ENCODE data around the gene WDCP. TPM values are rescaled to one million over a fixed set of nuclear protein-coding genes. Genes with fewer than 3 reads are reported as not detected.
"Not testable (repeated sequence)": the region's sequence is repeated elsewhere in the genome, so short reads cannot be mapped to it uniquely, and the experiment has no call there.

The WDCP gene, protein sequence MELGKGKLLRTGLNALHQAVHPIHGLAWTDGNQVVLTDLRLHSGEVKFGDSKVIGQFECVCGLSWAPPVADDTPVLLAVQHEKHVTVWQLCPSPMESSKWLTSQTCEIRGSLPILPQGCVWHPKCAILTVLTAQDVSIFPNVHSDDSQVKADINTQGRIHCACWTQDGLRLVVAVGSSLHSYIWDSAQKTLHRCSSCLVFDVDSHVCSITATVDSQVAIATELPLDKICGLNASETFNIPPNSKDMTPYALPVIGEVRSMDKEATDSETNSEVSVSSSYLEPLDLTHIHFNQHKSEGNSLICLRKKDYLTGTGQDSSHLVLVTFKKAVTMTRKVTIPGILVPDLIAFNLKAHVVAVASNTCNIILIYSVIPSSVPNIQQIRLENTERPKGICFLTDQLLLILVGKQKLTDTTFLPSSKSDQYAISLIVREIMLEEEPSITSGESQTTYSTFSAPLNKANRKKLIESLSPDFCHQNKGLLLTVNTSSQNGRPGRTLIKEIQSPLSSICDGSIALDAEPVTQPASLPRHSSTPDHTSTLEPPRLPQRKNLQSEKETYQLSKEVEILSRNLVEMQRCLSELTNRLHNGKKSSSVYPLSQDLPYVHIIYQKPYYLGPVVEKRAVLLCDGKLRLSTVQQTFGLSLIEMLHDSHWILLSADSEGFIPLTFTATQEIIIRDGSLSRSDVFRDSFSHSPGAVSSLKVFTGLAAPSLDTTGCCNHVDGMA
- total RNA-seq: 22.9 and 25.0 TPM in 2 replicates

DNA sequence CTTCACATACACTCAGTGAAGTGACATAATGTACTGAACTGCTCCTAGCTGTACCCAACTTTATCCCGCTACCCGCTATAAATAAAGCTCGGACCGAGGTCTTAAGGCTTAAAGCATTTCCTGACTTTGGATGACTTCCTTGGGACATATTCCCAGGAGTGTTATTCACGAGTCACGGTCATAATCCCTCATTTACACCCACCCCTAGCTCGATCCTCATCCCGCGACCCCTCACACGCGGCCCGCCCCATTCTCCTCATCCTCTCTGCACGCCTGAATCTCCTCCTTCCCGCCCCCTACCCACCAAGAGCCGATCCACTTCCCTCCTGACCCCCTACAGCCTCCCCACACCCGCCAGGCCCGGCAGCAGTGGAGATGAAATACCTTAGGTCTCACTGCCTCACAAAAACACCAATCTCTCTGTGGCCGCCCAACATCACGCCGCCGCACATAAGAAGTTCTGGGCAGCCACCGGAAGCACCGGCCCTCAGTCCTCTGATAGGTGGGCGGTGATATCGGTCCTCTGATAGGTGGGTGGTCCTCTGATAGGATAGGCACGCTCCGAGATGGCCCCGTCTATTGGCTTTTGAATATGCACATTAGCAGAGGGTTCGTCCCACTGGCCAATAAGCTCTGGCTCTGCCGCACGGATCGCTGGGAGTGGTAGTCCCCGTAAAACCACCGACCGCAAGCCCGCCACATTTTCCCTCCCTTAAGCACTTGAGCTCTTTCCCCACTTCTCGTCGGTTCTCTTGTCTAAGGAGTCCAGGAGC, at the start of gene WDCP:
Gene WDCP, minus strand, starts transcription at position 462 of the 773 bp plus-strand sequence. CDS start 7,897 bp downstream, outside the sequence.
- Mint-ChIP-seq H3K4me1 (peaks cover 18% of the 10 kb centered on the region), H3K27ac (peak within 1 kb of the TSS; percentile 97), H3K27me3 (peaks cover 7% of the 10 kb centered on the region), H3K36me3 (ENCODE audit: low read depth) (peaks cover 3% of the 10 kb centered on the region), H3K4me3 (peak within 1 kb of the TSS; percentile 99), H3K9me3 (no peaks in the 10 kb centered on the region)
- peak; percentile 98 for DNase-seq
- intact Hi-C loops (cut with micrococcal nuclease): loop anchor here (1.0 kb wide), 3 partner anchors 29 to 120 kb away; partner anchors contain the start of genes ATAD2B, SF3B6 and UBXN2A

DNA sequence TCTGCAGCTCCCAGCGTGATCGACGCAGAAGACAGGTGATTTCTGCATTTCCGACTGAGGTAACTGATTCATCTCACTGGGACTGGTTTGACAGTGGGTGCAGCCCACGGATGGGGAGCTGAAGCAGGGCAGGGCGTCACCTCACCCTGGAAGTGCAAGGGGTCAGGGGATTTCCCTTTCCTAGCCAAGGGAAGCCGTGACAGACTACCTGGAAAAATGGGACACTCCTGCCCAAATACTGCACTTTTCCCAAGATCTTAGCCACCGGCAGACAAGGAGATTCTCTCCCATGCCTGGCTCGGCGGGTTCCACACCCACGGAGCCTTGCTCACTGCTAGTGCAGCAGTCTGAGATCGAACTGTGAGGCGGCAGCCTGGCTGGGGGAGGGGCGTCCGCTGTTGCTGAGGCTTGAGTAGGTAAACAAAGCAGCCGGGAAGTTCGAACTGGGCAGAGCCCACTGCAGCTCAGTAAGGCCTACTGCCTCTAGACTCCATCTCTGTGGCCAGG, 48.0 kb upstream of the WDCP start:
- DNase-seq; H3K4me3 Mint-ChIP-seq; H3K27ac Mint-ChIP-seq; H3K4me1 Mint-ChIP-seq; H3K27me3 Mint-ChIP-seq; intact Hi-C loops (cut with micrococcal nuclease): not testable (repeated sequence)
- H3K9me3 Mint-ChIP-seq: peaks cover 16% of the 10 kb centered on the region
- H3K36me3 Mint-ChIP-seq (ENCODE audit: low read depth): peaks cover 12% of the 10 kb centered on the region

DNA sequence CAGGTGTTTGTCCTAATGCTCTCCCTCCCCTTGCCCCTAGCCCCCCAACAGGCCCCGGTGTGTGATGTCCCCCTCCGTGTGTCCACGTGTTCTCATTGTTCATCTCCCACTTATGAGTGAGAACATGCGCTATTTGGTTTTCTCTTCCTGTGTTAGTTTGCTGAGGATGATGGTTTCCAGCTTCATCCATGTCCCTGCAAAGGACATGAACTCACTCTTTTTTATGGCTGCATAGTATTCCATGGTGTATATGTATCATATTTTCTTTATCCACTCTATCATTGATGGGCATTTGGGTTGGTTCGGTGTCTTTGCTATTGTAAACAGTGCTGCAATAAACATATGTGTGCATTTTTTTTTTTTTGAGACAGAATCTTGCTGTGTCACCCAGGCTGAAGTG, 46.1 kb upstream of the WDCP start:
- H3K4me1 Mint-ChIP-seq; H3K27me3 Mint-ChIP-seq; DNase-seq; H3K4me3 Mint-ChIP-seq; H3K9me3 Mint-ChIP-seq; H3K27ac Mint-ChIP-seq; intact Hi-C loops (cut with micrococcal nuclease): not testable (repeated sequence)
- H3K36me3 Mint-ChIP-seq (ENCODE audit: low read depth): peaks cover 14% of the 10 kb centered on the region

DNA sequence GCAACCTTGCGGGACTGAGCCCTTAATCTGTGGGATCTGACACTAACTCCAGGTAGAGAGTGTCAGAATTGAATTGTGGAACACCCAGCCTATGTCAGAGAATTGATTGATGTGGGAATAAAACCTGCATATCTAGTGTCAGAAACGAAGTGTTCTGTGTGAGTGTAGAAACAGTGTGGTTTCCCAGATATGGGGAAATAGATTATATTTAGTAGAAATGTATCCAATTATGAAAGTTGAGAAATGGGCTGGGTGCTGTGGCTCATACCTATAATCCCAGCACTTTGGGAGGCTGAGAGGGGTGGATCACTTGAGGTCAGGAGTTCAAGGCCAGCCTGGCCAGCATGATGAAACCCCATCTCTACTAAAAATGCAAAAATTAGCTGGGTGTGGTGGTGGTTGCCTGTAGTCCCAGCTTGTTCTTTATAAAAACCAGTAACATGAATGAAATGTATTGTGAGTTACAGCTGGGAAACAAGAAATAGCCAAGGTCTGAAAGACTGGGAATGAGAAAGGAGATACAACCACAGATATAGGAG, 41.7 kb upstream of the WDCP start:
- peaks cover 11% of the 10 kb centered on the region for H3K36me3 Mint-ChIP-seq (ENCODE audit: low read depth)
- intact Hi-C loops (cut with micrococcal nuclease): no loop called here
- peaks cover 10% of the 10 kb centered on the region for H3K4me1 Mint-ChIP-seq
- DNase-seq: no peak
- peaks cover 3% of the 10 kb centered on the region for H3K9me3 Mint-ChIP-seq
- H3K27ac Mint-ChIP-seq: no peak overlapping the region
- H3K27me3 Mint-ChIP-seq: no peaks in the 10 kb centered on the region
- H3K4me3 Mint-ChIP-seq: no peak overlapping the region

DNA sequence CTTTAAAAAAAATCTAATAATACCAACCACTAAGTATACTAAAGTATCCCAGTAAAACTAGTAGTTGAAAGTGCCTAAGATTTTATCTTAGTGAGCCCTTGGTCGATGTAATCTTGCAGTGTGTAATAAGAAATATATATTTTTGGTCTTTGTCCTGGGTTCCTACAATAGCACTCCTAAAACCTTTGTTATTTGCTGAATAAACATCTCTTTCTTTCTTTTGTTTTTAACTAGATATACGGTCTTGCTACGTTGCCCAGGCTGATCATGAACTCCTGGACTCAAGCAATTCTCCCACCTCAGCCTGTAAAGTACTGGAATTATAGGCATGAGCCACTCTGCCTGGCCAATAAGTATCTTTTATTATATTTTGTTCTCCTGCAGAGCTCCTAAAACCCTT, 39.8 kb upstream of the WDCP start:
- Mint-ChIP-seq H3K36me3 (ENCODE audit: low read depth) (peaks cover 8% of the 10 kb centered on the region), H3K4me1 (peaks cover 15% of the 10 kb centered on the region), H3K9me3 (no peaks in the 10 kb centered on the region), H3K27me3 (no peaks in the 10 kb centered on the region), H3K27ac (no peak overlapping the region), H3K4me3 (no peak overlapping the region)
- no peak for DNase-seq
- intact Hi-C loops (cut with micrococcal nuclease): no loop called here

DNA sequence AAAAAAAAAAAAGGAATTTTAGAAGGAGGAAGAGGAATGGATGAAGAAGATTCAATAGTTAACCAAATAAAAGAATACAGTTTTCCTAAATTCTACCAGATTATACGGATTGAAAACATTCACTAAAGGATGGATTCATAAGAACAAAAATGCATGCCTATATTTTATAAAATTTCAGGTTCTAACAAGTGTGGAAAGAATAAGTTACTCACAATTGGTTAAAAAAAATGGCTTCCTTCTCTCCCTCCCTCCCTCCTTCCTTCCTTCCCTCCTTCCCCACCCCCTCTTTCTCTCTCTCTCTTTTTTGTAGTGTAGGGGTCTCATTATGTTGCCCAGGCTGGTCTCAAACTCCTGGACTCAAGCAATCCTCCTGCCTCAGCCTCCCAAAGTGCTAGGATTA, 39.0 kb upstream of the WDCP start:
- Mint-ChIP-seq H3K36me3 (ENCODE audit: low read depth) (peaks cover 8% of the 10 kb centered on the region), H3K27me3 (no peaks in the 10 kb centered on the region), H3K4me3 (no peak overlapping the region), H3K9me3 (no peaks in the 10 kb centered on the region), H3K27ac (no peak overlapping the region), H3K4me1 (peaks cover 15% of the 10 kb centered on the region)
- DNase-seq: no peak
- intact Hi-C loops (cut with micrococcal nuclease): no loop called here

DNA sequence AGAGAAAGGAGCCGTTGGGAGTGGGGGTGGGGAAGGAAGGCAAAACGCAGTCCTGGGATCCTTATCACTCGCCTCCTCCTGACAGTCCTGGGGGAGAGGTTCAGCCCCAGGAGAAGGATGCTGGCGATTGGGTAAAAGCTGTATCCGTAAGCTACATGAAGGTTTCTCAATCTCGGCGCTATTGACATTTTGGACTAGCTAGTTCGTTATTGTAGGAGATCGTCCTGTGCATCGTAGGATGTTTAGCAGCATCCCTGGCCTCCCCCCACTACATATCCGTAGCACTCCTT, 38.0 kb upstream of the WDCP start:
- intact Hi-C loops (cut with micrococcal nuclease): loop anchor here (2.0 kb wide), 2 partner anchors 144 to 298 kb away; partner anchors contain the start of gene UBXN2A
- Mint-ChIP-seq H3K9me3 (no peaks in the 10 kb centered on the region), H3K4me1 (peaks cover 17% of the 10 kb centered on the region), H3K4me3 (peak overlapping the region; percentile 88), H3K27me3 (no peaks in the 10 kb centered on the region), H3K36me3 (ENCODE audit: low read depth) (peaks cover 10% of the 10 kb centered on the region), H3K27ac (no peak overlapping the region)
- peak; percentile 57 for DNase-seq

DNA sequence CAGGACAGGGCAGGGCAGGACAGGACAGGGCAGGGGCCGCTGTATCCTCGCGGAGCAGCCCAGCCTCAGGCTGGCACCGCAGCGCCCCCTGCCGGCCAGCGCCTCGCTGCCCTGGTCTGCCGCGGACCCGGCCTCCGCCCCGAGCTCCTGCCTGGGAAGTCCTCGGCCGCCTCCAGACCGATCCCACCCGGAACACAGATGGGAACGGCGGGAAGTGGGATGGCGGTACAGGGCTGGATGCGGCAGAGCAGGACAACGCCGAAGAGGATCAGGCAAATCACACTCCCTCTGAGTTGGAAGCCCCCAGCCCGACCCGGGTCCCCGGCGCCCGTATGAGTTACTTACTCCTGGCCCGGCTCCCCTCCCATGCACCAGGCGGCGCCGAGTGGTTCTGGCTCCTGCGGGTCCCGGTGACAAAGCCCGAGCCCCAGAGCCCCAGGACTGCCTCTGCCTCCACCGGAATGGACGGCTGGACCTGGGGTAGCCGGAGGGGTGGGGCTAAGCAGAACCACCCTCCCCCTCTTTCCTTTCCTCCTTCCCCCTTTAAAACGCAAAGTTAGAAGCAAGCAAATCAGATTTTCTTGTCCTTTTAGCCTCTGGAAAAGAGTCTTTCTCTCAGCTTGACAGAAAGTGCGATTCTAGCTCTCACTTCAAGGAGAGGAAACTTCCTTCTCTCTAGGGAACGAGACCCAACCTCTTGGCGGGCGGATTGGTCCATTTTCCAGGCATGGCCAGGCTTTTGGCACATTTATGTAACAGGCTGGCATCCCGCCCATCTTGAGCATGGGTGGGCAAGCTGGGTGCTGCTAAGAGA, 37.4 kb upstream of the WDCP start, which contains the start of gene TP53I3:
Gene TP53I3, minus strand, starts transcription at position 449 of the 814 bp plus-strand sequence. CDS start 508 bp downstream, outside the sequence.
- intact Hi-C loops (cut with micrococcal nuclease): loop anchor here (1.0 to 2.0 kb wide), 7 partner anchors 8 to 298 kb away; partner anchors contain the start of genes ATAD2B, FAM228B, PFN4 and SF3B6
- Mint-ChIP-seq H3K4me3 (peak within 1 kb of the TSS; percentile 88), H3K27me3 (no peaks in the 10 kb centered on the region), H3K36me3 (ENCODE audit: low read depth) (peaks cover 10% of the 10 kb centered on the region), H3K4me1 (peaks cover 17% of the 10 kb centered on the region), H3K9me3 (no peaks in the 10 kb centered on the region), H3K27ac (peak within 1 kb of the TSS; percentile 73)
- peak; percentile 96 for DNase-seq

DNA sequence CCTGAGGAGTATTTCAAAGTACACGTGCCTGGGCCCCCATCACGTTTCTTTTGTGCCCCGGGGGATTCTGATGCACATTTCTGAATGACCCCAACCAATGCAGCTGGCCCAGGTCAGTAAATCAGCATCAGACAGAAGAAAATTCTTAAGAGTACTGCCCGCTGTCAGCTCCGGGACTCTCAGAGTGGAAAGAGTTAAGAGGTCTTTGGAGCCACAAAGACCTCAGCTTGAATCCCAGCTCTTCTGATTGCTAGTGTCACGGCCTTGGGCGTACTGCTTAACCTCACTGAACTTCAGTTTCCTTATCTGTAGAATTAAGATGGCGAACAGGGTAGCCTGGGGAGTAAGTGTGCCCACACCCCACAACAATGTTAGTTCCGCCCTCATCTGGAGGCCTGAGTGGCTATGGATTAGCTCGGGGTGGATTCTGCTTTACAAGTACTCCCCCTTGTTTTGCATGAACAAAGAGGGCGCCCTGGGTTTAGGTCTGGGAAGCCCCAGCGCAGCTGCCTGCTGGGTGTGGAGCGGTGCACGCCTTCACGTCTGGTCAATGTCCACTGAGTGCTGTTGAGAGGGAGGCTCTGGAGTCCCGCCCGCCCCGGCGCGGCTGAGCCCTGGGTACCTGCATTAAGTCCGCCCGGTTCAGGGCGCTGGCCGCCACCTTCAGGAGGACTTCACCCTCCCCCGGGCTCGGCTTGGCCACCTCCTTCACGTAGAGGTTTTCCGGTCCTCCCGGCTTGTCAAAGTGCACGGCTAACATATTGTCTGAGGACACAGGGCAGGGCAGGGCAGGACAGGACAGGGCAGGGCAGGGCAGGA, 36.6 kb upstream of the WDCP start:
- Mint-ChIP-seq H3K9me3 (no peaks in the 10 kb centered on the region), H3K4me1 (peaks cover 17% of the 10 kb centered on the region), H3K36me3 (ENCODE audit: low read depth) (peaks cover 6% of the 10 kb centered on the region), H3K27me3 (no peaks in the 10 kb centered on the region), H3K4me3 (peak overlapping the region; percentile 88), H3K27ac (peak overlapping the region; percentile 73)
- DNase-seq: no peak
- intact Hi-C loops (cut with micrococcal nuclease): loop anchor here (1.0 to 2.0 kb wide), 7 partner anchors 7 to 299 kb away; partner anchors contain the start of genes ATAD2B, FAM228B, PFN4 and SF3B6

DNA sequence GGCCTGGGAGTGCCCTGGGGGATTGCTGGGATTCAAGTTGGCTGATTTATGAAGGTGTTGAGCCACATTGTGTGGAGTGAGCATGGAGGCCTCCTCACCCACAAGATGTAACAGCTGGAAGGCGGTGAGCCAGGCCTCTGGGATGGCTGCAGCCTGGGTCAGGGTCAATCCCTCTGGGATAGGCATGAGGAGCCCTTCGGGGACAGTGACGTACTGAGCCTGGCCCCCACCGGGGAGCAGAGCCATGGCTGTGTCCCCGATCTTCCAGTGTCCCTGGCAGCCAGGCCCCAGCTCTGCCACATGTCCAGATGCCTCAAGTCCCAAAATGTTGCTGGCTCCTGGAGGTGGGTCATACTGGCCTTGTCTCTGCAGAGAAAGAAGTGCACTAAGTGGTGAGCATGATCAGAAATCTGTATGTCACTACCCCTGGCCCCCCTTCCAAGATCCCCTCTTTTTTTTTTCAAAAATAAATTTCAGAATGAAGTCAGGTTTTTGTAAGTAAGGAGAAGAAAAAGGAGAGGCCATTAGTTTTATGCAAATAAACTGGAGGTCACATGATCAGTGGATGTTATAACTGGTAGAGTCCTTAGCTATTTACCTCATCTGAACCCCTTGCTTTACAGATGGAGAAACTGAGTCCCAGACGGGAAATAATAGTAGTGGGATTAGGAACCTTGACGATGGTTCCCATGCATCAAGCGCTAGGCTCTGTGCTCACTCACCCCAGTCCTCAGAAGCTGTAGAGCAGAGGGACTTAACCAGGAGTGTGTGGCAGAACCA, 35.8 kb upstream of the WDCP start:
- H3K27ac Mint-ChIP-seq: no peak overlapping the region
- H3K9me3 Mint-ChIP-seq: no peaks in the 10 kb centered on the region
- H3K4me1 Mint-ChIP-seq: peaks cover 17% of the 10 kb centered on the region
- no peaks in the 10 kb centered on the region for H3K27me3 Mint-ChIP-seq
- DNase-seq: peak; percentile 55
- H3K36me3 Mint-ChIP-seq (ENCODE audit: low read depth): peaks cover 6% of the 10 kb centered on the region
- H3K4me3 Mint-ChIP-seq: peak overlapping the region; percentile 88
- intact Hi-C loops (cut with micrococcal nuclease): no loop called here

DNA sequence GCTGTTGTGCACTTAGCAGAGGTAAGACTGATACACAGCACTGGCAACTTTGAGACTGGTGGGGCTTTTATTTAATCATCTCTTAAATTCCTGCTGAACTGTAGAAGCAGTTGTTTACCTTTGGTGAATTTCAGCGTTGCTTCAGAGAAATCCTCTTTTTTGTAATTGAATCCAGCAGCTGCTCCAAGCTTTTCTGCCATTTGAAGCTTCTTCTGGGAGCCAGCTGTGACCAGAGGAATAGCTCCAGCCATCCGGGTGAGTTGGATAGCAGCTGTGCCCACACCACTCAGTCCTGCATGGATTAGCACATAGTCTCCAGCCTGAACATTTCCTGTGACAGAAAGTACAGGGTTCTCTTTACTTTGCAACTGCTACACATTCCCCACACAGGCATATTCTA, 33.5 kb upstream of the WDCP start:
- intact Hi-C loops (cut with micrococcal nuclease): no loop called here
- no peak for DNase-seq
- H3K9me3 Mint-ChIP-seq: no peaks in the 10 kb centered on the region

More for the DNA sequence above, 33.5 kb upstream of the WDCP start:
- Mint-ChIP-seq H3K27ac (no peak overlapping the region), H3K27me3 (no peaks in the 10 kb centered on the region), H3K4me1 (peaks cover 23% of the 10 kb centered on the region), H3K36me3 (ENCODE audit: low read depth) (peaks cover 6% of the 10 kb centered on the region), H3K4me3 (no peak overlapping the region)
